Measurements from ENCODE around the gene FHOD1. TPM values are rescaled to one million over a fixed set of nuclear protein-coding genes. Genes with fewer than 3 reads are reported as not detected.

Gene FHOD1
- polyA plus RNA-seq, 1 of the 3 experiments (the other 2 are of a cell fraction) = 70.9 TPM

- Histone ChIP-seq H3K4me3 (ENCODE audit: low read depth in 2 of 2, low read length in 1 of 2) (no peak overlapping the region), H3K9ac (no peak overlapping the region), H3K9me3 (no peaks in the 10 kb centered on the region), H2AFZ (ENCODE audit: low read depth) (no peak overlapping the region), H3K27ac (ENCODE audit: low read depth in 2 of 2, low read length in 1 of 2) (no peak overlapping the region), H3K4me2 (no peak overlapping the region), H3F3A (replicated peaks; ENCODE audit: insufficient read depth) (peaks cover 9% of the 10 kb centered on the region), H4K20me1 (ENCODE audit: insufficient read depth) (no peaks in the 10 kb centered on the region), H3K36me3 (replicated peaks in 1 of 2; ENCODE audit: control insufficient read depth in 1 of 2, insufficient read depth in 2 of 2, low read length in 1 of 2) (peaks cover 0 to 8% of the 10 kb centered on the region in 2 experiments), H3K79me2 (ENCODE audit: insufficient read depth) (no peaks in the 10 kb centered on the region), H3K27me3 (ENCODE audit: insufficient read depth) (no peaks in the 10 kb centered on the region), H3K9me2 (no peaks in the 10 kb centered on the region), H3K4me1 (ENCODE audit: control insufficient read depth in 1 of 2, insufficient read depth in 2 of 2, low read depth in 1 of 2, low read length in 1 of 2) (peaks cover 0 to 3% of the 10 kb centered on the region in 2 experiments; a peak in 1 of 4 replicates)
- TF ChIP-seq SMC3 (IDR thresholded peaks at IDR 0.05; ENCODE audit: low read depth, low read length) (no peak), POLR2AphosphoS5 (IDR thresholded peaks at IDR 0.05; ENCODE audit: low read depth, low read length) (no peak), CHD2 (IDR thresholded peaks at IDR 0.05; ENCODE audit: low read length, partially characterized antibody) (no peak), GABPA (IDR thresholded peaks at IDR 0.05; ENCODE audit: low read depth) (no peak), IRF3 (IDR thresholded peaks at IDR 0.05; ENCODE audit: low read depth, low read length) (no peak), RXRA (IDR thresholded peaks at IDR 0.05; ENCODE audit: borderline replicate concordance, low read depth) (no peak), TEAD4 (IDR thresholded peaks at IDR 0.05; ENCODE audit: borderline replicate concordance, insufficient read depth) (no peak), NFIC (IDR thresholded peaks at IDR 0.05; ENCODE audit: borderline replicate concordance) (no peak), EP300 (IDR thresholded peaks at IDR 0.05; ENCODE audit: borderline replicate concordance in 1 of 2, low read depth in 1 of 2, low read length in 1 of 2) (no peak), YY1 (IDR thresholded peaks at IDR 0.05; ENCODE audit: low read depth) (no peak), NRF1 (IDR thresholded peaks at IDR 0.05; ENCODE audit: low read depth, low read length) (no peak), MEF2A (IDR thresholded peaks at IDR 0.05; ENCODE audit: borderline replicate concordance, low read depth) (no peak), JUND (IDR thresholded peaks at IDR 0.05) (no peak), ZBTB33 (IDR thresholded peaks at IDR 0.05; ENCODE audit: borderline replicate concordance, low read depth) (no peak), RAD21 (IDR thresholded peaks at IDR 0.05; ENCODE audit: low read length) (no peak)
- TF ChIP-seq, protein P1, sequence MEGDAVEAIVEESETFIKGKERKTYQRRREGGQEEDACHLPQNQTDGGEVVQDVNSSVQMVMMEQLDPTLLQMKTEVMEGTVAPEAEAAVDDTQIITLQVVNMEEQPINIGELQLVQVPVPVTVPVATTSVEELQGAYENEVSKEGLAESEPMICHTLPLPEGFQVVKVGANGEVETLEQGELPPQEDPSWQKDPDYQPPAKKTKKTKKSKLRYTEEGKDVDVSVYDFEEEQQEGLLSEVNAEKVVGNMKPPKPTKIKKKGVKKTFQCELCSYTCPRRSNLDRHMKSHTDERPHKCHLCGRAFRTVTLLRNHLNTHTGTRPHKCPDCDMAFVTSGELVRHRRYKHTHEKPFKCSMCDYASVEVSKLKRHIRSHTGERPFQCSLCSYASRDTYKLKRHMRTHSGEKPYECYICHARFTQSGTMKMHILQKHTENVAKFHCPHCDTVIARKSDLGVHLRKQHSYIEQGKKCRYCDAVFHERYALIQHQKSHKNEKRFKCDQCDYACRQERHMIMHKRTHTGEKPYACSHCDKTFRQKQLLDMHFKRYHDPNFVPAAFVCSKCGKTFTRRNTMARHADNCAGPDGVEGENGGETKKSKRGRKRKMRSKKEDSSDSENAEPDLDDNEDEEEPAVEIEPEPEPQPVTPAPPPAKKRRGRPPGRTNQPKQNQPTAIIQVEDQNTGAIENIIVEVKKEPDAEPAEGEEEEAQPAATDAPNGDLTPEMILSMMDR (IDR thresholded peaks at IDR 0.05) = no peak
- TF ChIP-seq, protein P2, sequence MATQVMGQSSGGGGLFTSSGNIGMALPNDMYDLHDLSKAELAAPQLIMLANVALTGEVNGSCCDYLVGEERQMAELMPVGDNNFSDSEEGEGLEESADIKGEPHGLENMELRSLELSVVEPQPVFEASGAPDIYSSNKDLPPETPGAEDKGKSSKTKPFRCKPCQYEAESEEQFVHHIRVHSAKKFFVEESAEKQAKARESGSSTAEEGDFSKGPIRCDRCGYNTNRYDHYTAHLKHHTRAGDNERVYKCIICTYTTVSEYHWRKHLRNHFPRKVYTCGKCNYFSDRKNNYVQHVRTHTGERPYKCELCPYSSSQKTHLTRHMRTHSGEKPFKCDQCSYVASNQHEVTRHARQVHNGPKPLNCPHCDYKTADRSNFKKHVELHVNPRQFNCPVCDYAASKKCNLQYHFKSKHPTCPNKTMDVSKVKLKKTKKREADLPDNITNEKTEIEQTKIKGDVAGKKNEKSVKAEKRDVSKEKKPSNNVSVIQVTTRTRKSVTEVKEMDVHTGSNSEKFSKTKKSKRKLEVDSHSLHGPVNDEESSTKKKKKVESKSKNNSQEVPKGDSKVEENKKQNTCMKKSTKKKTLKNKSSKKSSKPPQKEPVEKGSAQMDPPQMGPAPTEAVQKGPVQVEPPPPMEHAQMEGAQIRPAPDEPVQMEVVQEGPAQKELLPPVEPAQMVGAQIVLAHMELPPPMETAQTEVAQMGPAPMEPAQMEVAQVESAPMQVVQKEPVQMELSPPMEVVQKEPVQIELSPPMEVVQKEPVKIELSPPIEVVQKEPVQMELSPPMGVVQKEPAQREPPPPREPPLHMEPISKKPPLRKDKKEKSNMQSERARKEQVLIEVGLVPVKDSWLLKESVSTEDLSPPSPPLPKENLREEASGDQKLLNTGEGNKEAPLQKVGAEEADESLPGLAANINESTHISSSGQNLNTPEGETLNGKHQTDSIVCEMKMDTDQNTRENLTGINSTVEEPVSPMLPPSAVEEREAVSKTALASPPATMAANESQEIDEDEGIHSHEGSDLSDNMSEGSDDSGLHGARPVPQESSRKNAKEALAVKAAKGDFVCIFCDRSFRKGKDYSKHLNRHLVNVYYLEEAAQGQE (IDR thresholded peaks at IDR 0.05; ENCODE audit: low read depth, low read length) = no peak
- TF ChIP-seq, protein P3, sequence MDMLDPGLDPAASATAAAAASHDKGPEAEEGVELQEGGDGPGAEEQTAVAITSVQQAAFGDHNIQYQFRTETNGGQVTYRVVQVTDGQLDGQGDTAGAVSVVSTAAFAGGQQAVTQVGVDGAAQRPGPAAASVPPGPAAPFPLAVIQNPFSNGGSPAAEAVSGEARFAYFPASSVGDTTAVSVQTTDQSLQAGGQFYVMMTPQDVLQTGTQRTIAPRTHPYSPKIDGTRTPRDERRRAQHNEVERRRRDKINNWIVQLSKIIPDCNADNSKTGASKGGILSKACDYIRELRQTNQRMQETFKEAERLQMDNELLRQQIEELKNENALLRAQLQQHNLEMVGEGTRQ (IDR thresholded peaks at IDR 0.05; ENCODE audit: borderline replicate concordance, low read depth, low read length) = no peak
- TF ChIP-seq, protein P4, sequence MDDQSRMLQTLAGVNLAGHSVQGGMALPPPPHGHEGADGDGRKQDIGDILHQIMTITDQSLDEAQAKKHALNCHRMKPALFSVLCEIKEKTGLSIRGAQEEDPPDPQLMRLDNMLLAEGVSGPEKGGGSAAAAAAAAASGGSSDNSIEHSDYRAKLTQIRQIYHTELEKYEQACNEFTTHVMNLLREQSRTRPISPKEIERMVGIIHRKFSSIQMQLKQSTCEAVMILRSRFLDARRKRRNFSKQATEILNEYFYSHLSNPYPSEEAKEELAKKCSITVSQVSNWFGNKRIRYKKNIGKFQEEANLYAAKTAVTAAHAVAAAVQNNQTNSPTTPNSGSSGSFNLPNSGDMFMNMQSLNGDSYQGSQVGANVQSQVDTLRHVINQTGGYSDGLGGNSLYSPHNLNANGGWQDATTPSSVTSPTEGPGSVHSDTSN (IDR thresholded peaks at IDR 0.05) = no peak
- POLR2A ChIA-PET = no interaction called here
- 88% methylated on average over 4 of the region's 7 CpGs for WGBS (ENCODE audit: low lambda C conversion rate)
- CTCF ChIA-PET = interaction anchor here (1.3 kb wide), 1 partner anchor 35 kb away, joined by 3 read pairs; the partner anchor contains the start of genes KCTD19 and LRRC36
- no peak for DNase-seq
These were observed 44.2 kb upstream of the FHOD1 start for GRCh38 chr16:67291461-67291860.
